CD4-positive, alpha-beta T cell (primary cell): ENCODE measurements around the gene IL19. TPM values are rescaled to one million over a fixed set of nuclear protein-coding genes. Genes with fewer than 3 reads are reported as not detected.
"Not testable (repeated sequence)": the region's sequence is repeated elsewhere in the genome, so short reads cannot be mapped to it uniquely, and the experiment has no call there.

ENCODE experiments used
- ATAC-seq: fragments of 200-7000 bp; cut with Tn5 transposase; one replicate; pipeline ENCODE4 v1.10.0; 2022; ENCODE audit warnings: mild to moderate bottlenecking; ENCODE audit not compliant: poor library complexity
- CTCF ChIA-PET: fragments of 350-600 bp; sonication (Branson Sonifier 250); formaldehyde crosslinking; loops from one replicate; lab custom pipeline; 2021; ENCODE audit warnings: antibody characterized with exemption, inconsistent platforms; lab: Charles Lee
- POLR2A ChIA-PET: fragments of 350-600 bp; sonication (Branson Sonifier 250); formaldehyde crosslinking; loops from one replicate; lab custom pipeline; 2021; ENCODE audit warnings: antibody characterized with exemption, inconsistent platforms; lab: Charles Lee
- DNase-seq, 14 experiments: peaks; one replicate each; pipeline ENCODE4 v3.0.0-alpha.2; 2013 to 2020; ENCODE audit warnings: mixed read lengths in 2 of 14
- H3K27ac ChIP-seq, 2 donors: one replicate each; pipeline versions ENCODE4 v1.5.1 to v1.7.0; 2013; ENCODE audit warnings: low read length in 2 of 2, low read depth in 1 of 2, mild to moderate bottlenecking in 1 of 2
- H3K27me3 ChIP-seq, 2 experiments: 1 replicate in 1 of 2; 2 replicates in 1 of 2; pipeline versions ENCODE4 v1.6.1 to v1.7.0; 2013; ENCODE audit warnings: low read length in 2 of 2, control low read depth in 1 of 2, mild to moderate bottlenecking in 1 of 2, moderate library complexity in 1 of 2; ENCODE audit not compliant: insufficient read depth in 2 of 2, control insufficient read depth in 1 of 2
- H3K36me3 ChIP-seq: one replicate; pipeline ENCODE4 v1.6.1; 2013; ENCODE audit warnings: low read length, control low read depth; ENCODE audit not compliant: insufficient read depth
- H3K4me1 ChIP-seq: one replicate; pipeline ENCODE4 v1.6.1; 2013; ENCODE audit warnings: low read length, control low read depth; ENCODE audit not compliant: insufficient read depth
- H3K4me3 ChIP-seq: one replicate; pipeline ENCODE4 v1.5.1; 2013; ENCODE audit warnings: mild to moderate bottlenecking, low read length, moderate library complexity
- H3K9me3 ChIP-seq, 2 experiments: 1 replicate in 1 of 2; 2 replicates in 1 of 2; pipeline versions ENCODE4 v1.6.1 to v1.7.0; 2013; ENCODE audit warnings: low read length in 2 of 2, mild to moderate bottlenecking in 2 of 2, control low read depth in 1 of 2, moderate library complexity in 1 of 2; ENCODE audit not compliant: control insufficient read depth in 1 of 2, insufficient read depth in 1 of 2
- H3K27ac Mint-ChIP-seq: one replicate; pipeline ENCODE4 v1.8.0; 2020; ENCODE audit warnings: mixed read lengths
- H3K27me3 Mint-ChIP-seq: one replicate; pipeline ENCODE4 v1.8.0; 2021; ENCODE audit warnings: mixed read lengths
- H3K36me3 Mint-ChIP-seq: one replicate; pipeline ENCODE4 v1.8.0; 2021; ENCODE audit warnings: low read depth, mixed read lengths
- H3K4me1 Mint-ChIP-seq: one replicate; pipeline ENCODE4 v1.8.0; 2021; ENCODE audit warnings: low read depth, mixed read lengths
- H3K4me3 Mint-ChIP-seq: one replicate; pipeline ENCODE4 v1.8.0; 2020; ENCODE audit warnings: mild to moderate bottlenecking, mixed read lengths
- H3K9me3 Mint-ChIP-seq: one replicate; pipeline ENCODE4 v1.8.0; 2020; ENCODE audit warnings: mixed read lengths
- intact Hi-C, 2 experiments: fragments of 100-400 bp; cut with DNase I in 1 of 2; cut with micrococcal nuclease in 1 of 2; formaldehyde crosslinking; loops; one replicate each; pipeline versions ENCODE4 v1.15.1 to v1.9.0; 2023 to 2025; cut with DNase I, micrococcal nuclease
- total RNA-seq, 174 experiments: library from RNA in 2 of 174; stranded (reverse) in 2 of 174; gene quantifications; one replicate each; pipeline ENCODE4 v1.2.3 and lab custom pipeline; 2021 to 2026
- TF ChIP-seq, protein P1 (sequence below): fragments of 200-600 bp; IDR thresholded peaks from one replicate; pipeline ENCODE4 v1.8.0; 2022; ENCODE audit warnings: antibody characterized with exemption, mild to moderate bottlenecking

IL19 gene
- total RNA-seq, 2 experiments from 2014 or later = not detected

GRCh38 chr1:206757524-206758266 lies 12.9 kb upstream of the IL19 start:
- ChIA-PET POLR2A (interaction anchor here (0.7 to 7.2 kb wide), 11 partner anchors 8 to 51 kb away, joined by 3 to 53 read pairs (median 10); partner anchors contain the start of genes IL10 and IL19), CTCF (interaction anchor here (1.0 to 1.4 kb wide), 2 partner anchors 23 to 155 kb away, joined by 4 to 5 read pairs; no protein-coding TSS in a partner anchor)
- Histone ChIP-seq H3K9me3 (no peaks in the 10 kb centered on the region), H3K27me3 (no peaks in the 10 kb centered on the region), H3K4me3 (peak overlapping the region; percentile 16), H3K4me1 (peaks cover 17% of the 10 kb centered on the region), H3K27ac (peak overlapping the region in 1 of 2 donors; percentile 42), H3K36me3 (no peaks in the 10 kb centered on the region)
- Mint-ChIP-seq H3K36me3 (no peaks in the 10 kb centered on the region), H3K27me3 (no peaks in the 10 kb centered on the region), H3K4me1 (peaks cover 34% of the 10 kb centered on the region), H3K4me3 (no peak overlapping the region), H3K27ac (no peak overlapping the region), H3K9me3 (peaks cover 2% of the 10 kb centered on the region)
- TF ChIP-seq, protein P1, sequence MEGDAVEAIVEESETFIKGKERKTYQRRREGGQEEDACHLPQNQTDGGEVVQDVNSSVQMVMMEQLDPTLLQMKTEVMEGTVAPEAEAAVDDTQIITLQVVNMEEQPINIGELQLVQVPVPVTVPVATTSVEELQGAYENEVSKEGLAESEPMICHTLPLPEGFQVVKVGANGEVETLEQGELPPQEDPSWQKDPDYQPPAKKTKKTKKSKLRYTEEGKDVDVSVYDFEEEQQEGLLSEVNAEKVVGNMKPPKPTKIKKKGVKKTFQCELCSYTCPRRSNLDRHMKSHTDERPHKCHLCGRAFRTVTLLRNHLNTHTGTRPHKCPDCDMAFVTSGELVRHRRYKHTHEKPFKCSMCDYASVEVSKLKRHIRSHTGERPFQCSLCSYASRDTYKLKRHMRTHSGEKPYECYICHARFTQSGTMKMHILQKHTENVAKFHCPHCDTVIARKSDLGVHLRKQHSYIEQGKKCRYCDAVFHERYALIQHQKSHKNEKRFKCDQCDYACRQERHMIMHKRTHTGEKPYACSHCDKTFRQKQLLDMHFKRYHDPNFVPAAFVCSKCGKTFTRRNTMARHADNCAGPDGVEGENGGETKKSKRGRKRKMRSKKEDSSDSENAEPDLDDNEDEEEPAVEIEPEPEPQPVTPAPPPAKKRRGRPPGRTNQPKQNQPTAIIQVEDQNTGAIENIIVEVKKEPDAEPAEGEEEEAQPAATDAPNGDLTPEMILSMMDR = no peak
- intact Hi-C loops = loop anchor here in 1 of 2 experiments (1.0 kb wide), 3 partner anchors 9 to 46 kb away; no protein-coding TSS in a partner anchor
- DNase-seq = peak in 9 of 14 experiments; percentile 26 to 86 (median 42)
- peak; percentile 93 for ATAC-seq

DNA sequence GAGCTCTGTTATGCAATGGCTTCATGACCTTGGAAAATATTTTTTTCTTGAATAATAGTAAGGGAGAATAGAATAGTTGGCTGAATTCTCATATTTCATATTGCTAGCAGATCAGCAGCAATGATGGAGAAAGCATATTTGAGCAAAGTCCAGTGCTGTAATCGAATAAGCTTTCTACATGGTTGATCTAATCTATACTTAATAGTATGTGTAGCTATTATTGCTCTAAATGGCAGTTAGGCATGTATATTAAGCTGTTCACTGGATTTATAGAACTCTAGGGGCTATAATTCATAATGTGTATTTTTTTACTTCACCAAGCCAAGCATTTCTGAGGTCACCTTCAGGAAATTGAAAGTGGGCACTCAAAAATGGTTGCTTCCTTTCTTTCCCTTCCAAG lies 10.0 kb upstream of the IL19 start:
- no peaks in the 10 kb centered on the region for H3K36me3 Mint-ChIP-seq
- ChIA-PET POLR2A (interaction anchor here (1.1 to 7.2 kb wide), 5 partner anchors 9 to 161 kb away, joined by 3 to 53 read pairs (median 5); partner anchors contain the start of genes FCMR and IL19), CTCF (interaction anchor here (0.8 to 2.7 kb wide), 2 partner anchors 14 to 26 kb away, joined by 3 to 9 read pairs; no protein-coding TSS in a partner anchor)
- H3K4me3 Mint-ChIP-seq = no peak overlapping the region
- H3K4me1 ChIP-seq = peaks cover 27% of the 10 kb centered on the region
- no peak overlapping the region for H3K27ac Mint-ChIP-seq
- no peak overlapping the region for H3K4me3 ChIP-seq
- H3K4me1 Mint-ChIP-seq = peaks cover 36% of the 10 kb centered on the region
- H3K27ac ChIP-seq = no peak overlapping the region
- H3K9me3 Mint-ChIP-seq = no peaks in the 10 kb centered on the region
- H3K27me3 Mint-ChIP-seq = no peaks in the 10 kb centered on the region
- no peaks in the 10 kb centered on the region for H3K9me3 ChIP-seq
- DNase-seq (no peak), ATAC-seq (no peak)
- TF ChIP-seq, protein P1 = no peak
- no peaks in the 10 kb centered on the region for H3K27me3 ChIP-seq
- intact Hi-C loops = no loop called here
- no peaks in the 10 kb centered on the region for H3K36me3 ChIP-seq

- ChIA-PET POLR2A (interaction anchor here (1.1 to 7.2 kb wide), 4 partner anchors 8 to 160 kb away, joined by 3 to 53 read pairs (median 7); partner anchors contain the start of genes FCMR and IL19), CTCF (interaction anchor here (0.8 to 2.7 kb wide), 4 partner anchors 9 to 26 kb away, joined by 3 to 9 read pairs (median 3); partner anchors contain the start of gene IL19)
- no peak overlapping the region for H3K27ac ChIP-seq
- Mint-ChIP-seq H3K27me3 (no peaks in the 10 kb centered on the region), H3K9me3 (no peaks in the 10 kb centered on the region), H3K4me3 (no peak overlapping the region), H3K4me1 (peaks cover 39% of the 10 kb centered on the region), H3K36me3 (no peaks in the 10 kb centered on the region), H3K27ac (no peak overlapping the region)
- no peaks in the 10 kb centered on the region for H3K27me3 ChIP-seq
- ATAC-seq = no peak
- intact Hi-C loops = no loop called here
- peaks cover 34% of the 10 kb centered on the region for H3K4me1 ChIP-seq
- TF ChIP-seq, protein P1 = no peak
- DNase-seq = no peak
- no peaks in the 10 kb centered on the region for H3K36me3 ChIP-seq
- no peak overlapping the region for H3K4me3 ChIP-seq
- no peaks in the 10 kb centered on the region for H3K9me3 ChIP-seq
Measured at GRCh38 chr1:206761159-206761768, 9.3 kb upstream of the IL19 start.

- H3K36me3 Mint-ChIP-seq, DNase-seq, H3K9me3 ChIP-seq, H3K27me3 Mint-ChIP-seq, H3K27ac Mint-ChIP-seq, H3K27ac ChIP-seq, H3K27me3 ChIP-seq, H3K36me3 ChIP-seq, ATAC-seq, H3K9me3 Mint-ChIP-seq, POLR2A ChIA-PET, H3K4me3 ChIP-seq, intact Hi-C loops, H3K4me3 Mint-ChIP-seq: not testable (repeated sequence)
- H3K4me1 ChIP-seq = peaks cover 47% of the 10 kb centered on the region
- peaks cover 46% of the 10 kb centered on the region for H3K4me1 Mint-ChIP-seq
- CTCF ChIA-PET = interaction anchor here (1.2 to 2.7 kb wide), 2 partner anchors 28 to 42 kb away, joined by 3 to 9 read pairs; no protein-coding TSS in a partner anchor
Measured at GRCh38 chr1:206762741-206763364, 7.7 kb upstream of the IL19 start.
